Thymus (tissue), 11 donors: ENCODE data around the gene ARL14EPL. TPM values are rescaled to one million over a fixed set of nuclear protein-coding genes. Genes with fewer than 3 reads are reported as not detected.

Source experiments
- DNase-seq, 9 donors: peaks; one replicate each; pipeline ENCODE4 v3.0.0-alpha.2; 2013; ENCODE audit warnings: low spot score in 9 of 9, low read depth in 6 of 9, missing footprints in 1 of 9
- H3K27ac ChIP-seq, 2 donors: one replicate each; pipeline ENCODE4 v1.5.1; 2013; ENCODE audit warnings: control low read depth in 1 of 2, low read depth in 1 of 2, low read length in 1 of 2, mild to moderate bottlenecking in 1 of 2, moderate library complexity in 1 of 2
- H3K27me3 ChIP-seq, 2 donors: one replicate each; pipeline ENCODE4 v1.5.1; 2013; ENCODE audit warnings: low read length in 1 of 2; ENCODE audit not compliant: control insufficient read depth in 2 of 2, insufficient read depth in 1 of 2
- H3K36me3 ChIP-seq, 2 donors: one replicate each; pipeline ENCODE4 v1.5.1; 2013; ENCODE audit warnings: low read length in 1 of 2, mild to moderate bottlenecking in 1 of 2, moderate library complexity in 1 of 2; ENCODE audit not compliant: control insufficient read depth in 2 of 2, insufficient read depth in 2 of 2
- H3K4me1 ChIP-seq, 2 donors: one replicate each; pipeline ENCODE4 v1.5.1; 2013; ENCODE audit warnings: low read length in 2 of 2; ENCODE audit not compliant: control insufficient read depth in 2 of 2, insufficient read depth in 2 of 2
- H3K4me3 ChIP-seq, 2 donors: one replicate each; pipeline ENCODE4 v1.5.1; 2013; ENCODE audit warnings: low read length in 2 of 2, control low read depth in 1 of 2, mild to moderate bottlenecking in 1 of 2
- H3K9me3 ChIP-seq, 2 donors: one replicate each; pipeline ENCODE4 v1.5.1; 2013; ENCODE audit warnings: low read length in 1 of 2, mild to moderate bottlenecking in 1 of 2; ENCODE audit not compliant: control insufficient read depth in 2 of 2, insufficient read depth in 1 of 2
- WGBS: extraction: QIAGEN DNeasy Blood & Tissue Kit; methylation state at CpG from one replicate; pipeline ENCODE4 v1.1.7; 2013; 5-methylcytosine and 5-hydroxymethylcytosine counted together
- polyA plus RNA-seq: library from polyadenylated mRNA; stranded (reverse); fragments of 200-250 nt; gene quantifications from one replicate; pipeline ENCODE4 v1.2.3, GENCODE V29; 2013
- total RNA-seq: library from RNA; stranded (reverse); fragments of 120-200 nt; gene quantifications from one replicate; pipeline ENCODE4 v1.2.4, GENCODE V29; 2013
- donor health status: healthy.

The ARL14EPL gene
- total and polyA plus RNA-seq, 2 donors = 0.18 TPM; not detected in 1

- WGBS = 45% methylated on average over 3 of the region's 3 CpGs
- Histone ChIP-seq H3K27ac (peak overlapping the region in 1 of 2 donors; percentile 67), H3K4me3 (no peak overlapping the region), H3K27me3 (no peaks in the 10 kb centered on the region), H3K4me1 (peaks cover 0 to 8% of the 10 kb centered on the region in 2 donors), H3K9me3 (no peaks in the 10 kb centered on the region), H3K36me3 (no peaks in the 10 kb centered on the region)
- DNase-seq = peak; percentile 12 to 73 (median 24)
Observed at GRCh38 chr5:116038817-116039216, 6.5 kb downstream of the ARL14EPL start.

GRCh38 chr5:116042375-116042774, 10.1 kb downstream of the ARL14EPL start:
- peaks cover 0 to 6% of the 10 kb centered on the region in 2 donors for H3K4me1 ChIP-seq
- no peak overlapping the region for H3K27ac ChIP-seq
- H3K9me3 ChIP-seq = no peaks in the 10 kb centered on the region
- DNase-seq = no peak
- no peaks in the 10 kb centered on the region for H3K36me3 ChIP-seq
- no peak overlapping the region for H3K4me3 ChIP-seq
- H3K27me3 ChIP-seq = no peaks in the 10 kb centered on the region

- Histone ChIP-seq H3K27ac (no peak overlapping the region), H3K36me3 (no peaks in the 10 kb centered on the region), H3K4me3 (no peak overlapping the region), H3K9me3 (no peaks in the 10 kb centered on the region), H3K27me3 (no peaks in the 10 kb centered on the region), H3K4me1 (peaks cover 0 to under 1% of the 10 kb centered on the region in 2 donors)
- DNase-seq = no peak
- WGBS = 92% methylated on average over 3 of the region's 3 CpGs
Observed at GRCh38 chr5:116044073-116044472, 11.8 kb downstream of the ARL14EPL start.

GRCh38 chr5:116045821-116046220, 13.5 kb downstream of the ARL14EPL start:
- Histone ChIP-seq H3K36me3 (no peaks in the 10 kb centered on the region), H3K27ac (no peak overlapping the region), H3K4me3 (no peak overlapping the region), H3K27me3 (no peaks in the 10 kb centered on the region), H3K9me3 (no peaks in the 10 kb centered on the region), H3K4me1 (no peaks in the 10 kb centered on the region)
- 88% methylated on average over 2 of the region's 2 CpGs for WGBS
- no peak for DNase-seq

DNA sequence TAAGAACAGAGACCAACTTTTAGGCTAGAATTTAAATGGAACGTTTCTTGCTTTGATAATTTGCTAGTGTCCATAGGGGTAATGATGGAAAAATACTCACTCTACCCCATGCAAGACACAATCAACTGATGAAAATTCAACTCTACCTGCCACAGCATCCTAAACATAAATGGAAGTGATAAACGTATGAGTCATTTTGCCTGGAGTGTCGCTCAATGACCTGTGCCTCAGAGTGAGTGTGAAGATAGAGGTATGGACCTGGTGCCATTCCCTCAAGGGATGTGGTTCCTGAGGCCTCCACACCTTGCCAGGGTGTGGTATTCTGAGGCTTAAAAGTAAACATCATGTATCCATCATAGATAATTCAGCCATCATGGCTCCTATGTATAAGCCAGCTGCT, 14.0 kb downstream of the ARL14EPL start:
- WGBS = 95% methylated on average over 3 of the region's 3 CpGs
- no peaks in the 10 kb centered on the region for H3K4me1 ChIP-seq
- H3K36me3 ChIP-seq = no peaks in the 10 kb centered on the region
- H3K27ac ChIP-seq = no peak overlapping the region
- no peaks in the 10 kb centered on the region for H3K9me3 ChIP-seq
- DNase-seq = no peak
- H3K27me3 ChIP-seq = no peaks in the 10 kb centered on the region
- no peak overlapping the region for H3K4me3 ChIP-seq

DNA sequence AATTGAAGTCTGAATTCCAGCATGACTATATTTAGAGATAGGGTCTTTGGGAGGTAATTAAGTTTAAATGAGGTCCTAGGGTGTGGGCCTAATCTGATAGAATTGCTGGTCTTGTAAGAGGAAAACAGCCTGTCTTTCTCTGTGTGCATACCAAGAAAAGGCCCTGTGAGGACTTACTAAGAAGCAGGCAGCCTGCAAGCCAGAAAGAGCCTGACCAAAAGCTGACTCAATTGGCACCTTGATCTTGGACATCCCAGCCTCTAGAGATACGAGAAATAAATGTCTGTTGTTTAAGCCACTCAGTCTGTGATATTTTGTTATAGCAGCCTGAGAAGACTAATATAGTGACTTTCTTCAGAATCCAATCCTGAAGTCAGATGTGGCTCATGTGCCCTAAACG, 14.6 kb downstream of the ARL14EPL start:
- Histone ChIP-seq H3K4me3 (no peak overlapping the region), H3K36me3 (no peaks in the 10 kb centered on the region), H3K27ac (no peak overlapping the region), H3K27me3 (no peaks in the 10 kb centered on the region), H3K9me3 (no peaks in the 10 kb centered on the region), H3K4me1 (no peaks in the 10 kb centered on the region)
- DNase-seq = no peak
- WGBS = 95% methylated on average over 2 of the region's 2 CpGs

- Histone ChIP-seq H3K36me3 (no peaks in the 10 kb centered on the region), H3K27me3 (no peaks in the 10 kb centered on the region), H3K4me1 (no peaks in the 10 kb centered on the region), H3K27ac (no peak overlapping the region), H3K4me3 (no peak overlapping the region), H3K9me3 (no peaks in the 10 kb centered on the region)
- WGBS = 83% methylated on average over 13 of the region's 13 CpGs
- DNase-seq = no peak
Observed at GRCh38 chr5:116058346-116058936, 26.2 kb downstream of the ARL14EPL start.

GRCh38 chr5:116062352-116062751, 30.1 kb downstream of the ARL14EPL start:
- no peak overlapping the region for H3K4me3 ChIP-seq
- no peaks in the 10 kb centered on the region for H3K36me3 ChIP-seq
- 96% methylated on average over 2 of the region's 2 CpGs for WGBS
- DNase-seq = no peak
- H3K4me1 ChIP-seq = no peaks in the 10 kb centered on the region
- H3K27me3 ChIP-seq = no peaks in the 10 kb centered on the region
- H3K27ac ChIP-seq = no peak overlapping the region
- H3K9me3 ChIP-seq = no peaks in the 10 kb centered on the region

GRCh38 chr5:116063950-116064349, 31.7 kb downstream of the ARL14EPL start:
- Histone ChIP-seq H3K9me3 (no peaks in the 10 kb centered on the region), H3K4me3 (no peak overlapping the region), H3K27ac (no peak overlapping the region), H3K36me3 (no peaks in the 10 kb centered on the region), H3K27me3 (no peaks in the 10 kb centered on the region), H3K4me1 (no peaks in the 10 kb centered on the region)
- DNase-seq = no peak
- WGBS = 95% methylated on average over 3 of the region's 3 CpGs
